HUES64 (cell line): ENCODE data around the gene SCAF8. TPM values are rescaled to one million over a fixed set of nuclear protein-coding genes. Genes with fewer than 3 reads are reported as not detected.

ENCODE experiments used
- H3K27ac ChIP-seq: 2 replicates; pipeline ENCODE4 v1.7.0; 2013; ENCODE audit warnings: low read depth, low read length, inconsistent platforms
- H3K27me3 ChIP-seq: 2 replicates; pipeline ENCODE4 v1.6.1; 2013; ENCODE audit warnings: mild to moderate bottlenecking, low read length; ENCODE audit not compliant: insufficient read depth
- H3K36me3 ChIP-seq: 2 replicates; pipeline ENCODE4 v1.6.1; 2013; ENCODE audit warnings: mild to moderate bottlenecking, low read length; ENCODE audit not compliant: insufficient read depth
- H3K4me1 ChIP-seq: 2 replicates; pipeline ENCODE4 v1.6.1; 2013; ENCODE audit warnings: mild to moderate bottlenecking, low read length, moderate library complexity; ENCODE audit not compliant: insufficient read depth
- H3K4me3 ChIP-seq: 2 replicates; pipeline ENCODE4 v1.5.1; 2013; ENCODE audit warnings: mild to moderate bottlenecking, low read length, moderate library complexity
- H3K9ac ChIP-seq: 2 replicates; pipeline ENCODE4 v1.6.1; 2013; ENCODE audit warnings: mild to moderate bottlenecking, low read depth, low read length
- H3K9me3 ChIP-seq: 2 replicates; pipeline ENCODE4 v1.6.1; 2013; ENCODE audit warnings: low read depth, low read length; ENCODE audit not compliant: insufficient read depth
- WGBS: fragments of 150-250, 120-280 bp; methylation state at CpG from one replicate; pipeline ENCODE4 v1.1.7; 2013; ENCODE audit warnings: missing lambda C conversion rate; 5-methylcytosine and 5-hydroxymethylcytosine counted together
- polyA plus RNA-seq, 2 experiments: library from polyadenylated mRNA; stranded (reverse); fragments of 50-300 nt; gene quantifications; one replicate each; pipeline ENCODE4 v1.2.3, GENCODE V29; 2013

SCAF8 gene
- 30.6 TPM for polyA plus RNA-seq (2013, experiment 1 of 2)
- 34.7 TPM for polyA plus RNA-seq (2013, experiment 2 of 2)

- under 1% methylated on average over 61 of the region's 61 CpGs for WGBS
- no peaks in the 10 kb centered on the region for H3K9me3 ChIP-seq
- peak within 1 kb of the TSS; percentile 83 for H3K4me3 ChIP-seq
- peaks cover 25% of the 10 kb centered on the region for H3K4me1 ChIP-seq
- H3K36me3 ChIP-seq = peaks cover 13% of the 10 kb centered on the region
- peak within 1 kb of the TSS; percentile 96 for H3K9ac ChIP-seq
- peak within 1 kb of the TSS; percentile 99 for H3K27ac ChIP-seq
- no peaks in the 10 kb centered on the region for H3K27me3 ChIP-seq
These were observed at the start of gene SCAF8 for GRCh38 chr6:154733183-154733625. Gene SCAF8 (plus strand): TSS chr6:154733416. CDS start chr6:154733901, 485 bp downstream.

- WGBS = 93% methylated on average over 2 of the region's 4 CpGs
- no peak overlapping the region for H3K27ac ChIP-seq
- H3K9ac ChIP-seq = no peak overlapping the region
- no peak overlapping the region for H3K4me3 ChIP-seq
- no peaks in the 10 kb centered on the region for H3K36me3 ChIP-seq
- H3K27me3 ChIP-seq = no peaks in the 10 kb centered on the region
- peaks cover 5% of the 10 kb centered on the region; the same call in 1 of the 2 replicates for H3K9me3 ChIP-seq
- H3K4me1 ChIP-seq = no peaks in the 10 kb centered on the region
These were observed 49.3 kb upstream of the SCAF8 start for GRCh38 chr6:154683756-154684523.

- no peak overlapping the region for H3K9ac ChIP-seq
- no peak overlapping the region for H3K27ac ChIP-seq
- WGBS = 91% methylated on average over 1 of the region's 1 CpG
- no peaks in the 10 kb centered on the region for H3K27me3 ChIP-seq
- no peaks in the 10 kb centered on the region for H3K36me3 ChIP-seq
- no peak overlapping the region for H3K4me3 ChIP-seq
- peaks cover 5% of the 10 kb centered on the region; the same call in 1 of the 2 replicates for H3K9me3 ChIP-seq
- H3K4me1 ChIP-seq = no peaks in the 10 kb centered on the region
These were observed 47.1 kb upstream of the SCAF8 start for GRCh38 chr6:154686162-154686561.

- Histone ChIP-seq H3K4me3 (no peak overlapping the region), H3K9me3 (peaks cover 5% of the 10 kb centered on the region; the same call in 1 of the 2 replicates), H3K36me3 (no peaks in the 10 kb centered on the region), H3K27ac (no peak overlapping the region), H3K27me3 (no peaks in the 10 kb centered on the region), H3K9ac (no peak overlapping the region), H3K4me1 (no peaks in the 10 kb centered on the region)
- WGBS = 88% methylated on average over 5 of the region's 5 CpGs
These were observed 43.5 kb upstream of the SCAF8 start for GRCh38 chr6:154689493-154690255.

GRCh38 chr6:154690857-154691256, 42.4 kb upstream of the SCAF8 start:
- Histone ChIP-seq H3K9ac (no peak overlapping the region), H3K9me3 (peaks cover 5% of the 10 kb centered on the region; the same call in 1 of the 2 replicates), H3K4me3 (no peak overlapping the region), H3K27ac (no peak overlapping the region), H3K27me3 (no peaks in the 10 kb centered on the region), H3K36me3 (no peaks in the 10 kb centered on the region), H3K4me1 (no peaks in the 10 kb centered on the region)
- WGBS = 97% methylated on average over 1 of the region's 4 CpGs

GRCh38 chr6:154696661-154697060, 36.6 kb upstream of the SCAF8 start:
- Histone ChIP-seq H3K9me3 (no peaks in the 10 kb centered on the region), H3K27me3 (no peaks in the 10 kb centered on the region), H3K4me3 (no peak overlapping the region), H3K4me1 (no peaks in the 10 kb centered on the region), H3K9ac (no peak overlapping the region), H3K27ac (no peak overlapping the region), H3K36me3 (no peaks in the 10 kb centered on the region)
- WGBS = 92% methylated on average over 1 of the region's 1 CpG

GRCh38 chr6:154703124-154703523, 30.1 kb upstream of the SCAF8 start:
- H3K4me1 ChIP-seq = no peaks in the 10 kb centered on the region
- H3K9ac ChIP-seq = no peak overlapping the region
- H3K9me3 ChIP-seq = no peaks in the 10 kb centered on the region
- H3K36me3 ChIP-seq = no peaks in the 10 kb centered on the region
- H3K27me3 ChIP-seq = no peaks in the 10 kb centered on the region
- H3K4me3 ChIP-seq = no peak overlapping the region
- whole genome bisulfite sequencing = 59% methylated on average over 4 of the region's 4 CpGs
- H3K27ac ChIP-seq = no peak overlapping the region

- Histone ChIP-seq H3K4me3 (no peak overlapping the region), H3K9me3 (no peaks in the 10 kb centered on the region), H3K36me3 (no peaks in the 10 kb centered on the region), H3K9ac (no peak overlapping the region), H3K27ac (no peak overlapping the region), H3K4me1 (no peaks in the 10 kb centered on the region), H3K27me3 (no peaks in the 10 kb centered on the region)
- WGBS = 83% methylated on average over 8 of the region's 8 CpGs
These were observed 27.6 kb upstream of the SCAF8 start for GRCh38 chr6:154705471-154706113.

- H3K9me3 ChIP-seq = no peaks in the 10 kb centered on the region
- H3K4me3 ChIP-seq = no peak overlapping the region
- no peaks in the 10 kb centered on the region for H3K27me3 ChIP-seq
- no peak overlapping the region for H3K9ac ChIP-seq
- no peak overlapping the region for H3K27ac ChIP-seq
- no peaks in the 10 kb centered on the region for H3K36me3 ChIP-seq
- no peaks in the 10 kb centered on the region for H3K4me1 ChIP-seq
- WGBS = 98% methylated on average over 1 of the region's 2 CpGs
These were observed 26.8 kb upstream of the SCAF8 start for GRCh38 chr6:154706389-154706788.

GRCh38 chr6:154709621-154710020, 23.6 kb upstream of the SCAF8 start:
- H3K4me3 ChIP-seq = no peak overlapping the region
- no peaks in the 10 kb centered on the region for H3K9me3 ChIP-seq
- H3K27ac ChIP-seq = no peak overlapping the region
- H3K36me3 ChIP-seq = no peaks in the 10 kb centered on the region
- no peak overlapping the region for H3K9ac ChIP-seq
- H3K27me3 ChIP-seq = no peaks in the 10 kb centered on the region
- no peaks in the 10 kb centered on the region for H3K4me1 ChIP-seq
- WGBS = 97% methylated on average over 2 of the region's 3 CpGs

- Histone ChIP-seq H3K27ac (no peak overlapping the region), H3K4me1 (no peaks in the 10 kb centered on the region), H3K36me3 (no peaks in the 10 kb centered on the region), H3K4me3 (no peak overlapping the region), H3K27me3 (no peaks in the 10 kb centered on the region), H3K9me3 (no peaks in the 10 kb centered on the region), H3K9ac (no peak overlapping the region)
- WGBS = 92% methylated on average over 1 of the region's 2 CpGs
These were observed 22.5 kb upstream of the SCAF8 start for GRCh38 chr6:154710689-154711088.
